ENCODE measurements around the gene CPHXL. TPM values are rescaled to one million over a fixed set of nuclear protein-coding genes. Genes with fewer than 3 reads are reported as not detected.

Gene CPHXL
- not detected for total RNA-seq

DNA sequence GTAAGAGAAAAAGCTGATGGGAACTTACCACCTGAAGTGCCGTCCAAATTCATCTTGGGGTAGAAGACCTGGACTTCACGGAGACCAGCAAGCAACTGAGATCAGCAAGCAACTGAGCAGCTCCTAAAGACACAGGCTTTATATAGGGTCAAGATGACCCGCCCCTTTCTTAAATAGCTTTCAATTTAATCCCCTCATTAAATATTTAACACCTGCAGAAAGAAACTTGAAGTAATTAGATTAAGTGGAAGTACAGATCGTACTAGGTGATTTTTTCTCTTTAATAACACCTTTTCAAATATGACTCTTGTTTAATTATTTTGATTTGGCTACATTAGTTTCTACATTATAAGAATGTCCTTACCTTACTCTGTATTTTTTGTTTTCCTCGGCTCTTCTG is at the start of gene CPHXL:
Gene CPHXL, minus strand, starts transcription at position 101 of the 400 bp plus-strand sequence. Its CDS starts 48 bp downstream, at position 53.
- no peak for TF ChIP-seq POLR2A (IDR thresholded peaks at IDR 0.05)
- TF ChIP-seq CTCF (IDR thresholded peaks at IDR 0.05): no peak
- 82 to 85% methylated on average over 3 to 5 of the region's 5 CpGs for WGBS, 2 donors
- H3K36me3 ChIP-seq: no peaks in the 10 kb centered on the region
- no peaks in the 10 kb centered on the region for H3K27me3 ChIP-seq
- no peaks in the 10 kb centered on the region for H3K4me1 ChIP-seq
- H3K27ac ChIP-seq: no peak within 1 kb of the TSS
- DNase-seq: no peak
- H3K9me3 ChIP-seq: no peaks in the 10 kb centered on the region
- H3K4me3 ChIP-seq: no peak within 1 kb of the TSS
- intact Hi-C loops (cut with DNase I): no loop called here

- H3K9me3 ChIP-seq: peaks cover 0 to 9% (median 0%) of the 10 kb centered on the region in 3 donors
- no peaks in the 10 kb centered on the region for H3K36me3 ChIP-seq
- intact Hi-C loops (cut with DNase I): no loop called here
- H3K27me3 ChIP-seq: peaks cover 0 to 14% (median 0%) of the 10 kb centered on the region in 4 donors
- no peak for DNase-seq
- no peak overlapping the region for H3K4me3 ChIP-seq
- H3K4me1 ChIP-seq: no peaks in the 10 kb centered on the region
- H3K27ac ChIP-seq: no peak overlapping the region
- 15 to 32% methylated on average over 1 of the region's 1 CpG for WGBS, 2 donors
- no peak for TF ChIP-seq POLR2A (IDR thresholded peaks at IDR 0.05)
- TF ChIP-seq CTCF (IDR thresholded peaks at IDR 0.05): no peak
Observed at GRCh38 chr16:75774197-75774596, 47.9 kb upstream of the CPHXL start.

DNA sequence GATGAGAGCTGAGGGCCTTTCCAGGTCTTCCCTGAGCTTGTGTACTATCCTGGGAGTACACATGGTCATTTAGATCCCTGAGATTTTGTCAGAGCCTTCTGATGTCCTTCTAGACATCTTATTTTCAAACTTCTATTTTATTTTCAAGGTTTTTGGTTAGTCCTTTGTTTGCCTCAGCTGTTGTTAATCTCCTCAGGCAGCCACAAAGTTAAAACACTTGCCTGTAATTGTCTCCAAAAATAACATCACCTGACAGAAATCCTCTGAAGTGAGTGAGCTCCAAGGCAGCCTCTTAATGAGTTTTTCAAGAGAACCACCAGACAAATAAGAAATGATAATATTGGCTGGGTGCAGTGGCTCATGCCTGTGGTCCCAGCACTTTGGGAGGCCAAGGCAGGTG is 43.8 kb upstream of the CPHXL start:
- Histone ChIP-seq H3K4me1 (no peaks in the 10 kb centered on the region), H3K36me3 (no peaks in the 10 kb centered on the region), H3K9me3 (peaks cover 0 to 9% (median 0%) of the 10 kb centered on the region in 3 donors), H3K27ac (no peak overlapping the region), H3K4me3 (no peak overlapping the region), H3K27me3 (peaks cover 0 to 5% (median 0%) of the 10 kb centered on the region in 4 donors)
- TF ChIP-seq POLR2A (IDR thresholded peaks at IDR 0.05): no peak
- no peak for TF ChIP-seq CTCF (IDR thresholded peaks at IDR 0.05)
- intact Hi-C loops (cut with DNase I): no loop called here
- DNase-seq: no peak

DNA sequence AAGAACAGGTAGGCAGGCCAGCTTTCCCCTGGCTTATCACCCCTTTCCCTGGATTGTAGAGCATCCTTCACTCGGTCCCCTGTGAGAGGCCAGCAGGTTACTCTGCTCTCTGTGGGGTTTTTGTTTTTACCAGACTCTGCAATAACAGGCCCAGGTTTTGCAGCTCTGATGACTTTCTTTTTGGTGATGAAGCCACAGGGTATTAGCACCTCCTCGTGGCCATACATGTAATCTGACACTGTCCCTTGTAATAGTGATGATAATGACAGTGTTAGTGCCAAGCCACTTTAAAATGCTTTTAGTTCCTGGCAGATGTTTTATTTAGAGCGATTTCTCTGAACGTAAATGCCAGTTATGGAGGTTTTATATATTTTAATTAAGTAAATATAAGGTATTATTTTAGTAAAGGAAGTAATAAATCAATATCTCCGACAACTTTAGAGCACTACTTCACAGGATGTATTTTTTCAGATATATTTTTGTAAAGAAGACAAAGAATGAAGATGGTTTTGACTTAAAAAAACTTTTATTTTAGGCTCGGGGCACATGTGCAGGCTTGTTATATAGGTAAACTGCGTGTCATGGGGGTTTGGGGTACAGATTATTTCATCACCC is 38.0 kb upstream of the CPHXL start:
- intact Hi-C loops (cut with DNase I): loop anchor here (5.0 kb wide), 1 partner anchor 117 kb away; the partner anchor contains the start of genes KARS1 and TERF2IP
- Histone ChIP-seq H3K4me3 (no peak overlapping the region), H3K4me1 (no peaks in the 10 kb centered on the region), H3K27me3 (no peaks in the 10 kb centered on the region), H3K27ac (no peak overlapping the region), H3K9me3 (no peaks in the 10 kb centered on the region), H3K36me3 (no peaks in the 10 kb centered on the region)
- TF ChIP-seq CTCF (IDR thresholded peaks at IDR 0.05) (peak in 5 of 6 experiments; percentile 60 to 83 (median 75)), POLR2A (IDR thresholded peaks at IDR 0.05) (no peak)
- 15 to 18% methylated on average over 7 of the region's 7 CpGs for WGBS, 2 donors
- DNase-seq: no peak

DNA sequence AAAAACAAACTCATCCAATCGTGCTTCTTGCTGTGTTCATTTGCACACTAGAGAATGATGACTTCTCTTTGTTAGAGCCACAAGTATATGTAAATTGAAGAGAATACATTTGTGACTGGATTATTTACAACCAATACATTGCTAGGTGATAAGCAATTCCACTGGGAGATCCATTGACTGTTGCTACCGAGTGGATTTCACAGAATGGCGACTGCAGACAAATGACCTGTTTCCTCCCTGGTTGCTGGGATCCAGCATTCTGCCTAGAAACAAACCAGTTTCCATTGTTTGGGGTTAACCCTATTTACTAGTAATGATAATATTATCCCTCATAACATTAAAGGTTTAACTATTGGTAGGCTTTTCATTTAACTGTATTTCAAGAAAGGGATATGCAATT is 36.9 kb upstream of the CPHXL start:
- Histone ChIP-seq H3K9me3 (no peaks in the 10 kb centered on the region), H3K27me3 (no peaks in the 10 kb centered on the region), H3K4me3 (no peak overlapping the region), H3K4me1 (no peaks in the 10 kb centered on the region), H3K36me3 (no peaks in the 10 kb centered on the region), H3K27ac (no peak overlapping the region)
- 68 to 72% methylated on average over 3 of the region's 3 CpGs for WGBS, 2 donors
- no peak for DNase-seq
- TF ChIP-seq POLR2A (IDR thresholded peaks at IDR 0.05) (no peak), CTCF (IDR thresholded peaks at IDR 0.05) (no peak)
- intact Hi-C loops (cut with DNase I): loop anchor here (5.0 kb wide), 1 partner anchor 116 kb away; the partner anchor contains the start of genes KARS1 and TERF2IP
